Middle frontal gyrus (tissue), 1 donor: ENCODE measurements around the gene DNMT3B.

Source experiments
- DNase-seq: peaks from one replicate; pipeline ENCODE4 v3.0.0-alpha.2; 2015; ENCODE audit warnings: low spot score; ENCODE audit errors: extremely low spot score

The DNMT3B gene

GRCh38 chr20:32855387-32855786 is 93.2 kb downstream of the DNMT3B start:
- DNase-seq: no peak

GRCh38 chr20:32858189-32858588 is 96.0 kb downstream of the DNMT3B start:
- no peak for DNase-seq
